DOHH2 (cell line): ENCODE data around the gene CLTC.

Source experiments
- CTCF ChIP-seq: fragments of 200-600 bp; sonication (generic); IDR thresholded peaks from one replicate; pipeline ENCODE4 v1.5.1; 2014; ENCODE audit warnings: antibody characterized with exemption, mild to moderate bottlenecking, low read depth, low read length; ENCODE audit not compliant: poor library complexity, severe bottlenecking
- EZH2phosphoT487 ChIP-seq: fragments of 200-600 bp; sonication (generic); IDR thresholded peaks from 2 replicates; pipeline ENCODE4 v1.6.1; 2017; ENCODE audit warnings: borderline replicate concordance, mild to moderate bottlenecking, antibody characterized with exemption, low read length, moderate library complexity, mixed read lengths

GRCh38 chr17:59616253-59616920, 3.3 kb upstream of the CLTC start:
- TF ChIP-seq CTCF: no peak
- no peak for TF ChIP-seq EZH2phosphoT487
